ENCODE measurements around the gene ADGRG6.

- TF ChIP-seq, protein P1, sequence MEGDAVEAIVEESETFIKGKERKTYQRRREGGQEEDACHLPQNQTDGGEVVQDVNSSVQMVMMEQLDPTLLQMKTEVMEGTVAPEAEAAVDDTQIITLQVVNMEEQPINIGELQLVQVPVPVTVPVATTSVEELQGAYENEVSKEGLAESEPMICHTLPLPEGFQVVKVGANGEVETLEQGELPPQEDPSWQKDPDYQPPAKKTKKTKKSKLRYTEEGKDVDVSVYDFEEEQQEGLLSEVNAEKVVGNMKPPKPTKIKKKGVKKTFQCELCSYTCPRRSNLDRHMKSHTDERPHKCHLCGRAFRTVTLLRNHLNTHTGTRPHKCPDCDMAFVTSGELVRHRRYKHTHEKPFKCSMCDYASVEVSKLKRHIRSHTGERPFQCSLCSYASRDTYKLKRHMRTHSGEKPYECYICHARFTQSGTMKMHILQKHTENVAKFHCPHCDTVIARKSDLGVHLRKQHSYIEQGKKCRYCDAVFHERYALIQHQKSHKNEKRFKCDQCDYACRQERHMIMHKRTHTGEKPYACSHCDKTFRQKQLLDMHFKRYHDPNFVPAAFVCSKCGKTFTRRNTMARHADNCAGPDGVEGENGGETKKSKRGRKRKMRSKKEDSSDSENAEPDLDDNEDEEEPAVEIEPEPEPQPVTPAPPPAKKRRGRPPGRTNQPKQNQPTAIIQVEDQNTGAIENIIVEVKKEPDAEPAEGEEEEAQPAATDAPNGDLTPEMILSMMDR (IDR thresholded peaks at IDR 0.05) = no peak
- TF ChIP-seq POLR2A (IDR thresholded peaks at IDR 0.05) = no peak
Measured at GRCh38 chr6:142309426-142309825, 7.6 kb downstream of the ADGRG6 start.

Data from Peyer's patch (tissue), 4 donors.